HEK293 (cell line): ENCODE measurements around the gene MARCHF9.

ENCODE experiments used
- BCL11A ChIP-seq: fragments of 450-650 bp; formaldehyde crosslinking; IDR thresholded peaks from 2 replicates; pipeline ENCODE4 v1.5.1; 2016; ENCODE audit warnings: low read depth, missing biosample characterization, missing genetic modification characterization
- MEIS1 ChIP-seq: sonication (generic); formaldehyde crosslinking; IDR thresholded peaks from 2 replicates; pipeline ENCODE4 v1.8.1; 2022; ENCODE audit warnings: missing genetic modification reagents, mild to moderate bottlenecking, borderline replicate concordance
- MYNN ChIP-seq: fragments of 450-650 bp; formaldehyde crosslinking; IDR thresholded peaks from 2 replicates; pipeline ENCODE4 v1.5.1; 2016; ENCODE audit warnings: missing biosample characterization, missing genetic modification characterization, borderline replicate concordance
- PRDM10 ChIP-seq: fragments of 450-650 bp; formaldehyde crosslinking; IDR thresholded peaks from 2 replicates; pipeline ENCODE4 v1.5.1; 2016; ENCODE audit warnings: missing biosample characterization, missing genetic modification characterization
- PRDM6 ChIP-seq: fragments of 450-650 bp; formaldehyde crosslinking; IDR thresholded peaks from 2 replicates; pipeline ENCODE4 v1.5.1; 2017; ENCODE audit warnings: missing biosample characterization, missing genetic modification characterization
- SP7 ChIP-seq: fragments of 450-650 bp; formaldehyde crosslinking; IDR thresholded peaks from 2 replicates; pipeline ENCODE4 v1.5.1; 2016; ENCODE audit warnings: missing biosample characterization, missing genetic modification characterization
- ZBTB48 ChIP-seq: fragments of 450-650 bp; formaldehyde crosslinking; IDR thresholded peaks from 2 replicates; pipeline ENCODE4 v1.5.1; 2016; ENCODE audit warnings: missing biosample characterization, missing genetic modification characterization
- ZBTB8A ChIP-seq: fragments of 450-650 bp; formaldehyde crosslinking; IDR thresholded peaks from 2 replicates; pipeline ENCODE4 v1.5.1; 2016; ENCODE audit warnings: missing biosample characterization, missing genetic modification characterization
- ZFP41 ChIP-seq: fragments of 450-650 bp; formaldehyde crosslinking; IDR thresholded peaks from 2 replicates; pipeline ENCODE4 v1.5.1; 2016; ENCODE audit warnings: missing biosample characterization, missing genetic modification characterization, borderline replicate concordance
- ZNF248 ChIP-seq: fragments of 450-650 bp; formaldehyde crosslinking; IDR thresholded peaks from 2 replicates; pipeline ENCODE4 v1.5.1; 2017; ENCODE audit warnings: missing biosample characterization, missing genetic modification characterization
- ZNF302 ChIP-seq: fragments of 450-650 bp; formaldehyde crosslinking; IDR thresholded peaks from 2 replicates; pipeline ENCODE4 v1.5.1; 2016; ENCODE audit warnings: missing biosample characterization, missing genetic modification characterization, low read depth
- ZNF324 ChIP-seq: fragments of 450-650 bp; formaldehyde crosslinking; IDR thresholded peaks from 2 replicates; pipeline ENCODE4 v1.5.1; 2016; ENCODE audit warnings: missing biosample characterization, missing genetic modification characterization
- ZNF341 ChIP-seq: fragments of 450-650 bp; formaldehyde crosslinking; IDR thresholded peaks from 2 replicates; pipeline ENCODE4; 2016; ENCODE audit warnings: low read depth, missing biosample characterization, missing genetic modification characterization
- ZNF354C ChIP-seq: fragments of 450-650 bp; formaldehyde crosslinking; IDR thresholded peaks from 2 replicates; pipeline ENCODE4 v1.5.1; 2016; ENCODE audit warnings: missing biosample characterization, missing genetic modification characterization, low read depth, borderline replicate concordance
- ZNF398 ChIP-seq: fragments of 450-650 bp; formaldehyde crosslinking; IDR thresholded peaks from 2 replicates; pipeline ENCODE4 v1.5.1; 2017; ENCODE audit warnings: missing biosample characterization, missing genetic modification characterization
- ZNF404 ChIP-seq: fragments of 450-650 bp; formaldehyde crosslinking; IDR thresholded peaks from 2 replicates; pipeline ENCODE4 v1.5.1; 2017; ENCODE audit warnings: missing biosample characterization, missing genetic modification characterization
- ZNF510 ChIP-seq: fragments of 450-650 bp; formaldehyde crosslinking; IDR thresholded peaks from 2 replicates; pipeline ENCODE4 v1.5.1; 2018; ENCODE audit warnings: mild to moderate bottlenecking, missing genetic modification characterization, missing biosample characterization; ENCODE audit not compliant: insufficient replicate concordance
- ZNF518A ChIP-seq: fragments of 450-650 bp; formaldehyde crosslinking; conservative IDR thresholded peaks from 2 replicates; pipeline ENCODE4 v1.5.1; 2016; ENCODE audit warnings: low read depth, missing biosample characterization, missing genetic modification characterization
- ZNF555 ChIP-seq: fragments of 450-650 bp; formaldehyde crosslinking; conservative IDR thresholded peaks from 2 replicates; pipeline ENCODE4 v1.5.1; 2017; ENCODE audit warnings: missing biosample characterization, mild to moderate bottlenecking, missing genetic modification characterization, inconsistent platforms
- ZNF639 ChIP-seq: fragments of 450-650 bp; formaldehyde crosslinking; IDR thresholded peaks from 2 replicates; pipeline ENCODE4 v1.5.1; 2016; ENCODE audit warnings: missing biosample characterization, missing genetic modification characterization
- ZNF76 ChIP-seq: fragments of 450-650 bp; formaldehyde crosslinking; IDR thresholded peaks from 2 replicates; pipeline ENCODE4; 2016; ENCODE audit warnings: low read depth, missing biosample characterization, missing genetic modification characterization, borderline replicate concordance
- ZNF776 ChIP-seq: fragments of 450-650 bp; formaldehyde crosslinking; IDR thresholded peaks from 2 replicates; pipeline ENCODE4 v1.5.0; 2017; ENCODE audit warnings: missing biosample characterization, missing genetic modification characterization, borderline replicate concordance

The MARCHF9 gene

GRCh38 chr12:57744777-57745484, 10.0 kb upstream of the MARCHF9 start, which contains the start of gene TSPAN31 (continued):
- TF ChIP-seq ZNF776 (tag by site-specific recombination) (no peak), PRDM6 (no peak), ZNF76 (tag by site-specific recombination) (peak; percentile 53; the same call in 1 of the 2 replicates), ZNF248 (tag by site-specific recombination) (no peak), ZBTB48 (peak; percentile 92), ZNF354C (tag by site-specific recombination) (no peak), MYNN (tag by site-specific recombination) (no peak), MEIS1 (CRISPR knock-in tag) (no peak), ZNF518A (tag by site-specific recombination) (peak; percentile 95), ZNF639 (0 out of 2 replicates have a peak, but pooled peaks have one; percentile 6), PRDM10 (tag by site-specific recombination) (no peak; the same call in none of the 2 replicates), ZNF302 (no peak), ZFP41 (tag by site-specific recombination) (no peak), ZNF324 (tag by site-specific recombination) (peak; percentile 41; the same call in 1 of the 2 replicates), SP7 (tag by site-specific recombination) (0 out of 2 replicates have a peak, but pooled peaks have one; percentile 38), BCL11A (no peak), ZBTB8A (tag by site-specific recombination) (peak; percentile 63; the same call in 1 of the 2 replicates), ZNF398 (peak; percentile 75), ZNF510 (tag by site-specific recombination) (no peak), ZNF341 (peak; percentile 68), ZNF555 (tag by site-specific recombination) (no peak), ZNF404 (tag by site-specific recombination) (no peak)
